ENCODE results near the gene MAP3K3.

- TF ChIP-seq ZNF462 (CRISPR knock-in tag; IDR thresholded peaks at IDR 0.05) (no peak), CTCF (conservative IDR thresholded peaks at IDR 0.05; ENCODE audit: low read depth in 2 of 2) (no peak), CREB1 (CRISPR knock-in tag; IDR thresholded peaks at IDR 0.05; ENCODE audit: low read depth) (no peak), REST (IDR thresholded peaks at IDR 0.05; ENCODE audit: unreplicated experiment) (no peak), EZH2 (IDR thresholded peaks at IDR 0.05; ENCODE audit: low read depth, unreplicated experiment) (no peak), EZH2phosphoT487 (IDR thresholded peaks at IDR 0.05; ENCODE audit: unreplicated experiment) (no peak), NANOG (IDR thresholded peaks at IDR 0.05; ENCODE audit: borderline replicate concordance) (no peak), POLR2AphosphoS5 (IDR thresholded peaks at IDR 0.05; ENCODE audit: low read depth) (no peak), ETS1 (IDR thresholded peaks at IDR 0.05) (no peak), ZNF114 (CRISPR knock-in tag; IDR thresholded peaks at IDR 0.05) (no peak), ZNF331 (CRISPR knock-in tag; IDR thresholded peaks at IDR 0.05; ENCODE audit: low read depth) (no peak)
These were observed 43.5 kb downstream of the MAP3K3 start for GRCh38 chr17:63665527-63666214.
